GM08714 (cell line): ENCODE measurements around the gene ANKMY2.
A peak's percentile ranks its signal among the peaks of the same experiment; 100 is the strongest.

Experiments
- H3K4me3 ChIP-seq: fragments of 200-500 bp; sonication (Bioruptor generic); 2 replicates; pipeline ENCODE4 v1.5.1; 2014; ENCODE audit warnings: mild to moderate bottlenecking, low read length, inconsistent platforms
- ZNF274 ChIP-seq: IDR thresholded peaks from 2 replicates; pipeline ENCODE4 v1.6.1; 2012; ENCODE audit warnings: mild to moderate bottlenecking, low read depth, low read length

ANKMY2 gene

DNA sequence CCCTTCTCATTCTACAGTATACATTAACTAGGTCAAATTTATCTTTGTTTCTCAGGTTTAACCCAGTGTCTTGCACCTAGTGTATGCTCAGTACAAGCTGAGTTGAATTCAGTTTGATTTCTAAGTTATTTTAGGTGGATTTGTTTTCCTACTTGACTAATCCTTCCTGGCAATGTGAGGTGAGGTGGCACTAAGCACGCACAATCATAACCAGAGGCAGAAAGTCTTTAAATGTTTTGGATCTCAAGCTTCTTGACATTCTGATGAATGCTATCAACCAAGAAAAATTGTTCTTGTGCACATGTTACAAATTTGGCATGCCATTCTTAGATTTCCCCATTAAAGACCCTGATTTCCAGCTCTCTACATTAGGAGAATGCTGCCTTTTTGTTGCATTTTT is 3.6 kb upstream of the ANKMY2 start:
- no peak overlapping the region for H3K4me3 ChIP-seq
- no peak for TF ChIP-seq ZNF274

- no peak overlapping the region for H3K4me3 ChIP-seq
- no peak for TF ChIP-seq ZNF274
These were observed 3.0 kb upstream of the ANKMY2 start for GRCh38 chr7:16648551-16648950.

GRCh38 chr7:16647435-16647960 is 1.9 kb upstream of the ANKMY2 start:
- no peak overlapping the region for H3K4me3 ChIP-seq
- TF ChIP-seq ZNF274 = no peak

DNA sequence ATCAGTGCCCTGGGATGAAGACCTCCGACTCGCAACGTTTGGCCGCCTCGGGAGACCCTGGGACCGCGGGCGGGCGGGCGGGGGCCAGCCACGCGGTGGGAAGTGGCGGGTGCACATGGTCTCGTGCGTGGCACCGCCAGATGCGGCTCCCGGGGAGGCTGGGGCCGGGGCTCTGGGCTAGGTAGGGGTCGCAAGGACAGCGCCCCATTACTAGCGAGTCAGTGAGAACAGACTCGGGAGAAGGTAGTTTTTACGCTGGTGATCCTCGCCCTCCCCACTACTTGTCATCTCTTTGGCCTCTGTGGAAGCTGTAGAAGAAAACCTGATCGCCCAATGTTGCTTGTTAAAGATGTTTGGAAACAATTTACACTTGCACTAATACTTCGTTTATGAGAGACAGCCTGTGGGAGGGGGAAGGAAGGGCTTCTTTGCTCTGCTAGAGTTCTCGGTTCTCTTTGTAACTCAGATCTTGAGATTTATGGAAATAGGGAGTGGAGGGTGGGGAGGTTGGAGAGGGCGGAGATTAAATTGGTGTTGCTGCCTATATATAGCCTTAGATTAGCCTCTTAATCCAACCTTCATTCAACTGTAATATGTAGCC is 1.0 kb upstream of the ANKMY2 start:
- H3K4me3 ChIP-seq = peak overlapping the region; percentile 73
- no peak for TF ChIP-seq ZNF274

DNA sequence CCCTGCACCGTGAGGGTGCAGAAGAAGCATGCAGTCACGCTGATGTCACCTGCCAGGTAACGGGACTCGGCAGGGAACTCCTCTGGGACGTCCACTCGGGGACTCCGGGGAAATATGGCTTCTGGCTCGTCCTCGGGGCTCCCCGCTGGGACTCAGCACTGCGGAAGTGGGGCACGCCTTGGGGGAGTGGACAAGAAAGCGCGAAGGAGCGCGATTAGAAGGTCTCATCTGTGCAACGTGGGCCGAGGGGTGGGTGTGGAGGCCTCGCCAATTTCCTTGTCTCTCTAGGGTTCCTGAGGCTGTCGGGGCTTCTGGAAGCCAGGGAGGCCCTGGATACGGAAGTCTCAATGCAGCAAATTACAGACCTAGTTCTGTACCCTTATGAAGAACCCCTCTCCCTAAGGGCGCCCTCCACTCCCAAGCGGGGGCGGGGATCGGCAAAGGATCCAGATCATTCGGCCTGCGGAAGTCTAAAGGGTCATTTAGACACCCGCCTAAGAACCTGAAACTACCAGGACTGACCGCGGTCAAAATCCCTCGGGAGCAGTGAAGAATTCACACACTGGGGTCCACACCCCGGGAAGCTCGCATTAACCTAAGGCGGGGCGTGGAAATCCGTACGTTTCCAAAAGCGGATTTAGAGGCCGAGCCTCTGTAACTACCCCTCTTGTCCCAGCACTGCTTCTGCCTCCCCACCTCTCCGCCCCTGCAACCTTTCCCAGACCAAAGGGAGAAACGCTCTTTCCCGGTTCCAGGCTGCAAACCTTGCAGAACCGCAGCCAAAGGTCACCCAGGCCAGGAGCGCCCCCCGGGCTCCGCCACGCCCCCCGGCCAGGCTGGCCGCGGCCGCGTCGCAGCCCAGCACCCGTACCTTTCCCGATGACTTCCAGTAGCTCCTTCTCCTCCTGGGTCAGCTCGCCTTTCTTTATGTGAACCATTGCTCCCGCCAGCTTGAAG is 640 bp downstream of the ANKMY2 start:
- peak overlapping the region; percentile 43 for H3K4me3 ChIP-seq
- TF ChIP-seq ZNF274 = no peak

DNA sequence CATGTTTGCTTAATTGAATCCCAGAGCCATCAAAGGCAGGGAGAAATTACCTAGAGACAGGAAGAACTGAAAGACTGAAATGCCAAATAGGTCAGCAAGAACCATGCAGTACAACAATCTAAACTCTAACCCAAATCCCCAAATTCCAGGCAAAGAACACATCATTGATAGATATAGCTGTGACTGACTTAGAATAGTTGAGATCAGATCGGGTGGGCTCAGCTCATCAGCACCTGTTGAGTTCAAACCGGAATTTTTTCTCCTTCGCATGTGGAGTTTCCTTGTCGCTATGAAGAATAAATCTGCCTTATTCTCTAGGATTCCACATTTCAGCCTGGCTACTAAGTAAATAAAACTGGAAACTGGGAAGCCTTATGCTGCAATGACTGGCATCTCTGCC is 1.4 kb downstream of the ANKMY2 start:
- H3K4me3 ChIP-seq = no peak overlapping the region
- TF ChIP-seq ZNF274 = no peak

DNA sequence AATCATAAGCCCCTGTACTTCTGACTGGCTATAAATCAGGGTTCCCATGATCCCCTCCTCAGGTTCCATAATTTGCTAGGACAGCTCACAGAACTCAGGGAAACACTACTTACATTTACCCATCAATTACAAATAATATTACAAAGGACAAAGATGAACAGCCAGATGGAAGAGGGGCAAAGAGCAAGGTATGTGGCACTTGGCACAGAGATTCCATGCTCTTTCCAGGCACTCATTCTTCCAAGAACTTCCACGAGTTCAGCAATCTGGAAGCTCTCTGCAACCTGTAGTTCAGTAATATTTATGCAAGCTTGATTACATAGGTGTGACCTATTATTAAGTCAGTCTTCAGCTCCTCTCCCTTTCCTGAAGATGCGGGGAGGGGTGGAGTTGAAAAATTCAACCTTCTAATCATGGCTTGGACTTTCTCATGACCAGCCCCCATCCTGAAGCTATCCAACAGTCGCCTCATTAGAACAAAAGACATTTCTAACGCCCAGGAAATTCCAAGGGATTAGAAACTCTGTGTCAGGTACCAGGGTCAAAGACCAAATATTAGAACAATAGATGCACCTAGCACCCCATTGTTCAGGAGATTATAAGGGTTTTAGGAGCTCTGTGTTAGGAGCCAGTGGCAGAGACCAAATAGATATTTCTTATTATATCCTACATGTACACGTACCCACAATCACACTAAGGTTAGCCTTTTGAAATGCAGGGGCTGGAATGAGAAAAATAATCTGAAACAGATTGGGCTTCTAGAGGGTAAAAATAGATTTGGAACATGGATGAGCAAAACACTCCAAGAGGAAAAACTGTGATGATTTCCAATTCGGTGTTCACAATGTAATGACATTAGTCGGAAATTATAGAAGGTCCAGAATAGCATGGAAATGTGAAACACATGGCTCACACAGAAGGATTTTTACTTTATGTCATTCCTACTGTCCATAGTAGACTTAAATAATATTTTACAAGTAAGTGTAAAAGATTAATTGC is 7.0 kb downstream of the ANKMY2 start:
- no peak overlapping the region for H3K4me3 ChIP-seq
- no peak for TF ChIP-seq ZNF274

DNA sequence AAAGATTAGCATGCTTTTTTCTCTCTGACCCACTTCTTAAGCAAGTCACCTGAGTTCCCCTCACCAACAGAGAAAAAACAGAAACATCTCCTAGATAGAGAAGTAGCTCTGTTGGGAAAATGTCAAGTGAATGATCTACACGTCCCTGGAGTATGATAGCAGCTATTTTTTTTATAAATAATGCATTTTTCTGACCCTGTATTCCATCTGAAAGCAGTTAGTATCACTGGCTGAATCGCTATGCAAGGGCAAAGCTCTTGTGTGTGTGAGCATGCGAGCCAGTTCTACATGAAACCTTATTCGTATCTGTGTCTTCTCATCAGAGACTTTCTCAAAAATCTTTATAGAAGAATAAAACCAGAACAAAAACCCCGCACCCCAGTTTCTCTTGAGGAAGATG is 8.2 kb downstream of the ANKMY2 start:
- no peak for TF ChIP-seq ZNF274
- H3K4me3 ChIP-seq = no peak overlapping the region

DNA sequence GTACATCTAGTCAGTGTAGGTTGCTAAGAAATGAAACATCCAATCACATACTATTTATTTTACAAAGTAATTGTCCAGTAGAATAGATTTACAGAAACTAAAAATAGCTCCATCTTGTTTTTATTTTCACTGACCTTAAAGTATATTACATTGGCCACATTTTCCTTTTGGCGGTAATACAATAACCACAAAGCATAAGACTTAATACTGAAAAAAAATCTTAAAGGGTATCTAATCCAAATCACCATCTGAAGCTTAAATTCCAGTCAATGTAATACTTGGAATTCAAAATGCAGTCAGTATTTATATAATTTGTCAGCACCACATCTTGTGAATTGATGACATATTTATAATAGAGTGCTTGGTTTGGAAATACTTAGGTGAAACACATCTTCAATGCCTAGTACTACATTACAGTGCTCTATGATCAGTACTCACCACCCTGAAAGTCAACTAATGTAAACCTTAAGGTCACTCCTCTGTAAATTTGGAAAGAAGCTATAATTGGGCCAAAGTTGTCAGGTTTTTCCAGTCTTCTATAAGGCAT is 8.9 kb downstream of the ANKMY2 start:
- no peak for TF ChIP-seq ZNF274
- no peak overlapping the region for H3K4me3 ChIP-seq

DNA sequence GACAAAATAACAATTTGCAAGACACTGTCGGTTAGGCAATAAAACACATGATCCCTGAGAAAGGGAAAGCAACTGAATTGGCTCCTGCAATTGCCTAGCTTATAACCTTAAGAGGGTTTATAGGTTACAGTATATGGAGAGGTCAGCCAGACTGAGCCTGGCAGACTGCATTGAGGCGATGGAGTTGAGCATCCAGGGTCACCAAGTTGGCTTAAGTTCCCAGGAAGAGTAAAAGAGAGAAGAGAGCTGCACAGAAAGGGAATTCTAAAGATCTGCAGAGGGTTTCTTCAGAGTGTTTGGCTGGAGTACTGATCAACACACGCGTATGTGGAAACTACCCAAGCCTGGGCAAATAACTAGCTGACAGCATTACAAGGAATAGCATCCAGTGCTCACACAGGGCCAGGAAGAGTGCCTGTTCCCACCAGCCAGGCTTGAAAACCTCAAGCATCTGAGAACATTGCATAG is 11.2 kb downstream of the ANKMY2 start:
- no peak for TF ChIP-seq ZNF274
- H3K4me3 ChIP-seq = no peak overlapping the region

- no peak overlapping the region for H3K4me3 ChIP-seq
- TF ChIP-seq ZNF274 = no peak
These were observed 14.9 kb downstream of the ANKMY2 start for GRCh38 chr7:16630654-16631053.

- H3K4me3 ChIP-seq = no peak overlapping the region
- TF ChIP-seq ZNF274 = no peak
These were observed 18.3 kb downstream of the ANKMY2 start for GRCh38 chr7:16627236-16627635.

- no peak for TF ChIP-seq ZNF274
These were observed 19.2 kb downstream of the ANKMY2 start for GRCh38 chr7:16626388-16626787.

More at GRCh38 chr7:16626388-16626787, 19.2 kb downstream of the ANKMY2 start:
- H3K4me3 ChIP-seq = no peak overlapping the region
